Cerebellar nuclear complex (tissue), 1 donor: ENCODE data around the gene PGM5.

ENCODE experiments used
- DNase-seq, 2 experiments: peaks; one replicate each; lab custom pipeline; 2025; lab: John Stamatoyannopoulos, UW

The PGM5 gene

DNA sequence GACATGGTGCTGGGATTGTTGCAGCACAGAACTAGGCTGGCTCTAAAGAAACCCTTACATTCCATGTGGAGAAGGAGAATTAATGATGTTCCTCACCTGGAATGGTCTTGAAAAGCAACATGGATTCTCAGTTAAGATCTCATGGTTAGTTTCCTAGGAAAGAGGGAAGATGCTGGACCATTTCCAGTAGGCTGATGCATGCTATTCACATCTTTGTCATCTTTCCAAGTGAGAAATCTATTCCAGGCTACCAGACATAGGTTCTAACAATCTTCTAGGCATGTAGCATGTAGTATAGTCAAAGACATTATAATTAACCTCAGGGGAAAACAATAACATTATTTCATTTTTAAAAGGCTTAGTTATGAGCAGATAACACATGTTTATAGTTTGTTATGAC is 139.9 kb downstream of the PGM5 start:
- no peak for DNase-seq

DNA sequence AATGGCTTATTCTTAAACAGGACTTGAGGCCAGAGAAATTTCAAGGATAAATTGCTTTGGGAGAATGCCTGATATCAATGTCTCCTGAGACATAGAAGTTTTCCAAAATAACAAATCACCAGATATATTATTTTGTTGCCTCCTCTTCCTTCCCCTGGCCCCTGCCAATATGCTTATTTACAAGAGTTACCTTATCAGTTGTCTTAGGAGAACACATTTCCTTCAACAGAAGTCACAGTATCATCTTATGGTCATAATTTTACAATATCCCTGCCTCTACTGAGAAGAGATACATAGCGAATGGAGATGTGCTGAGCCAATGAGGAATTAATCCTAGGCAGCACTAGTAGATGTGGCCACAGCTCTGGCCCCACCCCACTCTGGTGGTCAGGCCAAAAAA is 141.2 kb downstream of the PGM5 start:
- DNase-seq, result no peak

DNA sequence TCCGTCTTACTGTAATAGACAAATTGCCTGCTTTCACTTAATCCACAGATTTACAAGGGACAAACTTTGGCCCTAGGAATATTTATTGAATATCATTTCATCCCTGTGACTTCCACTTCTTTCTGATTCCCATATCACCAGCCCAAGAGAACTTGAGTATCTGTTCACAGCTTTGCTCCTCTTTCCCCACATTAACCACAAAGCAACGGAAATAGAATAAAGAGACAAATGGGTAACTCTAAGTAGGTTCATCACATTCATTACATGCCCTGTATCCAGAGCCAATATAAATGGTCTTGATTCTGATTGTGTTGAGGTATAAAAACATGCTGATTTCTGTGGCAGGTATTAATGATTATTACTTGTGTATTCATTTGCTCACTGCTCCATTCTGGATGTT is 142.4 kb downstream of the PGM5 start:
- no peak for DNase-seq

DNA sequence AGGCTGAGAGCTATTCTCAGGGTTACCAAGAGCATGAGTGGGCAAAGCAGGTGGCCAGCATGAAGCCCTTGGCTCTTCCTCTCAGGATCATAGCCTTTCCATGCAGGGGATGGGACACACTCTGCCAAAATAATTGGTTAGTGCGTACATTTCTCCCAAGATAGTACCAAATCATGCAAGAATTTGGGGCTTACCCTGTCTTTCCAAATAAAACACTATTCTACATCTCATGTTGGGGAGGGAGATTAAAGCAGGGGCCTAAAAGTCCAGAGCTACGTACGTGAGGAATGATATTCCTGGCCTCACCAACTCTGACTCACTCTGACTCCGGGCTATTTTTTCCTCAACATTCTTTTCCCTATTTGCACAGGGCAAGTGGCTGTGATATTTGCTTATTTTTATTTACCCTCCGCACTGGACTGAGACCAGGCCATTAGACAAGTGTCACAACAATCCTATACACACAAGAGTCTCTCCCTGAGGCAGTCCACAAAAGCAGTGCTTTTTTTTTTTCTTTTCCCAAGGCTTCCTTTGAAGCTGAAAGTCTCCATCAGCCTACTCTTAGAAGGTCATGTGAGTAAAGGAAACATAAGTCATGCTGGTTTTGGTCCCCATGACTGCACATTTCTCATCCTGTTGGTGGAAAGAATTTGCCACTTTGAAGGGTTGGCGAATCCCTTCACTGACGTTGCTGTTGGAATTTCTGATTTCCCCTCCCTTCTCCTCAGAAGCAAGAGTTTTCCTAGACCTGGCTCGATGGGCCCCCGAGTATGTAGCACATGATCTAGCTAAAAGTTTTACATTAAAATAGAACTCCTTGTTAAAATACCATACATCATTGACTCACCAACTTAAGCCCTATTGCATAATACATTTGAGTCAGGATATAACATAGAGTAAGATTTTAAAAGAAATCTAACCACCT is 144.3 kb downstream of the PGM5 start:
- no peak for DNase-seq

DNA sequence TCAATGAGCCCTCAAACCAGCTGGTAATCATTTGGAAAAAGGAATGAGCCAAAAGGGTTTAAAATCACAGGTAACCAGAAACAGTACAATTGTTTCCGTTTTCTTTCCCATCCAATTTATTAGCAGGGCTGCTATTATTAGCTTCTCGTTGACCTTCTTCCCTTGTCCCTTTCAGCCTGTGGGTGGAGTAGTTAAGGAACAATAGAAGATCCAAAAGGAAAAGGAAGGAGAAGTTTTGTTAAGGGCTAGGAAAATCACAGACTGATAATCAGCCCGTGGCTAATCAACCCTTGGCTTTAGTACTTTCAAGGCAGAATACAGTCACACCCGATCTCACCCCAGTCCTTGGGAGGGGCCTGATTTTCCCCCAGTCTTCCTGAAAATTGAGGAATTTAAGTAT is 145.9 kb downstream of the PGM5 start:
- DNase-seq, result no peak

DNA sequence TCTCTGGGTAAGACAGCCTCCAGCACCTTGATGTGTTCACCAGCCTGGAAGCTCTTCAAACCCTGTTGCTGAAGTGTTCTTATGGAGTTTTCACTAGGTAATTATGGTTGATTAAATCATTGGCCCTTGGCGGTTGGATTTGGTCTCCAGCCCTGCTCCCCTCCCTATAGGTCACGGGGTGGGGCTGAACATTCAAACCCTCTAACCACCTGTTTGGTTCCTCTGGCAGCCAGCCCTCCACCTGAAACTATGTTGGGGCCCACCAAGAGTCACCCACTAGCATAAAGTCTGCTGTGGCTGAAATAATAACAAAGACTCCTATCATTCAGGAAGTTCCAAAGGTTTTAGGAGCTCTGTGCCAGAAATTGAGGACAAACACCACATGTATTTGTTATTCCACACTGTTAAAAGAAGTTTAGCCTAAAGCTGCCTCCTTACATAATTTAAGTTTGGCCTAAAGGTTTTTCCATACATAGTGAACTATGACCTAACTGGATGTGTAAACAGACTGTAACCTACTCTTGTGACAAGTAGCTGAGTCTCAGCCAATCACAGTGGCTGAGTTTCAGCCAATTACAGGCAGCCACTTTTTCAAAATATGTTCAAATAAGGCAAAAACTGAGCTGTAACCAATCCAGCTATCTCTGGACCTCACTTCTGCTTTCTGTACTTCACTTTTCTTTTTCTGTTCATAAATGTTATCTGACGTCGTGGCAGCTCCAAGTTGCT is 149.4 kb downstream of the PGM5 start:
- DNase-seq, result no peak

DNA sequence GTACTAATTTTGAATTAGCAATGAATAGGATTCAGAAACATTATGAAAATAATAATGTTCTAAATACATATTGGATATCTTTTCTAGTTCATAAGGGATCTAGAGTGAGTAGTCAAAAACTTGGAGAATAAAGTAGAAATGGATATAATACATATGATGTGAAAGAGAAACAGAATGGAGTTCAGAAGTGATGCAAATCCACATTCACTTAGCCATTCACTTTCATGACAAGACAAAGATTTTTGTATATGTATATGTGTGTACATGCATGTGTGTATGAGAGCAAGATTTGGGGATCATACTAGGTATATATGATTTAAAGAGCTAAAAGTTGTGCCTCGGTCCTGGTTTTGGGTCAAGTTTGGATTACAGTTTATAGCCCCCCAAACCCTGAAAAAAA is 150.1 kb downstream of the PGM5 start:
- no peak for DNase-seq

DNA sequence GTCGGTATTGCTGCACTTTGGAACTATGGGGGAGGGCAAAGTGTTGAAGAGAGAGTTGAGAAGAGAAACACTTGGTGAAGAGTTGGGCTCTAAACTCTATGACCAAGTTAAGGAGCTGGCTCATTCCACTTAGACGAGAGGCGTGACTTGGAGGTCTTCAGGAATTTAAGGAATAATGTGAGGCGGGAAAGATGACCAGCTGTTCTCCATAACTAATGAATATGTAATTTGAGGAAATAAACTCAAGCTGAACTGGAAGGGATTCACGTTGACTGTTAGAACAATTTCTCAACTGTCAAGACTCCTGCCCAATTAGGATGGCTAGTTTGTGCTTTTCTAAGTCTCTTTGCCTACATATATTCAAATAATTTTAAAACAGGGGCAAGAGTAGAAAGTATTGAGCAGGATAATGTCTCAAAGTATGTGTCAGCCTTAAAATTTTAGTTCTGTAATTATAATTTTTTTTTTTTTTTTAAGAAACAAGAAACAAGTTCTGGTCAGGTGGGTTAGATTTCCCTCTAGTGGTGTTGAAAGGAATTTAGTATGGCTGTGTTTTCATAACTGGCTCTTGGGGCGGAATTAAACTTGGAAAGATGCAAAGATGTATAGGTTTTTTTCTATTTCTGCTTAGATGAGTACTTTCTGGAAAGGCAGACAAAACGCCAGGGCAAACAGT is 150.9 kb downstream of the PGM5 start:
- peak in 1 of 2 experiments; percentile 9 for DNase-seq

DNA sequence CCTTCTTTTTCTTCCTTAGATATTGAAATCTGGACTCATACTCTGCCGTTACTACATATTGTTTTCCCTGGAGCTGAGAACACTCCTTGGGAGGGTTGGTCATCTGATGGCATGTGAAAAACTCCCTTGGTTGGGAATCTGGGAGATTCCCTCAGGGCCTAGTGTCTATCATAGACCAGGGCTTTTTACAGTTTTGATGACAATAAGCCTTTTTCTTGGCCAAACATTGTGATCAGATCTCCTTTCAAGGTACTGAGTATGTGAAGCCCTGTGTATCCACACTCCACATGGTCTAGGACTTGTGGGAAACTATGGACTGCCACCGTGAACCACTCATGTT is 151.4 kb downstream of the PGM5 start:
- DNase-seq, result no peak

DNA sequence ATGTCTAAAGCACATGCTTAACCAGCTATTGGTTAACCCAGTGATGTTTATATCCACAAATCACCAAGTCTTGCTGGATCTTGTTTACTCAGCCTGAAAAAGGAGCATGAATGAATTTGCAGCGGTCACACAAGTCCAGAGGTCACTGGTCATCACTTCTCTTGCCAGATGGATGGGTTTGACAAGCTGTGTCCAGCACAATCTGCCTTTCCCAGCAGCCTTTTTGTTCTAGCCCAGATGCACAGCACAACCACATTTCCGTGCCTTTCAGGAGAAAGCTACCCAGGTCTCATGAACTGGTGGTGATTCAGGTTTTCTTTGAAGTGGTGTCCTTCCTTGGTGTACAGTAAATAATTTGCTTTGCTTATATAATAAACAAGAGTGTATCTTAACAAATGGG is 152.1 kb downstream of the PGM5 start:
- no peak for DNase-seq

DNA sequence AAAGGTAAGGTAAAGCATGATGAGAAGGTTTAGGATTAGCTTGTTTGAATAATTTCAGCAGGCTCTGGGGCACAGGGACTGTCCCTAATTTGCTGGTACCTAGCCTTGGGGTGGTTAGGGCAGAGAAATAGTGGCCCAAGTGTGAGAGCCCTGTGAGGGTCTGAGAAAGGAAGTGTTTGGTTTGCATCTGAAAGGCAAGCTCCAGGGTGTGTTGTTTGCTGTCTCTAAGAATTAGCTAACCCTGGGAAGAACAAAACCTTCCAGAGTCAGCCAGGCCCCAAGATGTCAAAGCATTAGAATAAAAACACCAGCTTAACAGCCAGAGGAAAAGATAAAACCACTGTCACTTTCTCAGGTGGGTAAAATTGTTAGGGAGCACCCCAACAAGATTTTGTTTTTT is 153.3 kb downstream of the PGM5 start:
- no peak for DNase-seq

DNA sequence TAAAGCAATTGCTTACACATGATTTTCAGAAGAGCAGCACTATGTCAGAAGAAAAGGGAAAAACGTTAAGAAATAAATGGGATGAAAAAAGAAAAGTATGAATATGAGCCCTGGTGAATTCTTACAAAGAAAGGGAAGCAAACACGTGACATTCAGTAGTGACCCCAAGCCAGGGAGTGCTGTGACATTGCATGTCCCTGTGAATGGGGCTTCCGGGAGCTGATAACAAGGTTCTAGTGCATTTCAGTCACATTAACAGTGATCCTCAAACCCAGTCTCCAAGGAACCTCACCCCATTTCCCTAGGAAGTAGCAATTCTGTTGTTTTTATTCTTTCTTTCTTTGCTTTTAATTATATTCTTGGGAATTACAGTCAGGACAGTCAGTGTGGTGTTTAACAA is 157.0 kb downstream of the PGM5 start:
- no peak for DNase-seq

DNA sequence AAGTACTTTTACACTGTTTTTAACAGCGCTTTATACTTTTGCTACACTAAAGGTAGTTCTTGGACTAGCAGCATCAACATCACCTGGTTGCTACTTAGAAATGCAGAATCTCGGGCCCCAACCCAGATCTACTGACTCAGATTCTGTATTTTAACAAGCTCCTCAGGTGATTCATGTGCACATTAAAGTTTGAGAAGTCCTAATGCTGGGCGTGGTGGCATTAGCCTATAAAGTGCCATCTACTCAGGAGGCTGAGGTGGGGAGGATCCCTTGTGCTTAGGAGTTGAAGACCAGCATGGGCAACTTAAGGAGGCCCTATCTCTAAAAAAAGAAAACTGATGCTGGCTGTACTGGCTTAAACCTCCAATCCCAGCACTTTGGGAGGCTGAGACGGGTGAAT is 157.6 kb downstream of the PGM5 start:
- DNase-seq, result no peak

DNA sequence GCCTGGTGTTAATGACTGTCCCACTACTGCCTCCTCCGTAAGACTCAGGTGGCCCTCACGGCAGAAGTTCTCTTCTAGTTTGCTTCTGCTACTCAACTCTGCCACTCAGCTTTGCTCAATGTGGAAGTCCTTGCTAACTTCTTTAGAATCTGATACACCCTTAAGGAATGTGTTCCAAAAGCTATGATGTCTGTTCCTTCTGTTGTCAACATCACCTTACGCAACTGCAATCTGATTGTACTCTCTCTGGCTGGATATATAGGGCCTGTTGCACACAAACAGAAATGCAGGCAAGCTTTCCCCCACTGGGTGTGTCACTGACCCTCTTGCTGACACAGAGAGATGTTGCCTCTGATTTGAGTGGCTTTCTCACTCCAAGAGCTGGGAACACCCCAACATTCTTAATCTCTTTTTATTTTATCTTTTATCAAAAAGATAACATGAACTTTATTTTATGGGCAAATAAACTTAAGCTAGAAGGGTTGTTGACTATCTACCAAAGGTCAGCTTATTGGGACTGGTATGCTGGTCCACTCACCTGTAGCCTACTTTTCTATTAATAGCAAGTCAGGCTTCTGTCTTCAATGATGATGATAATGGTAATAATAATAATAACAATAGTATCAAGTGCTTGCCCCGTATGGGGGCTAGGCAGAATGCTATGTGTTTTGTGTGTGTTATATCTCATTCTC is 159.1 kb downstream of the PGM5 start:
- DNase-seq, result no peak

DNA sequence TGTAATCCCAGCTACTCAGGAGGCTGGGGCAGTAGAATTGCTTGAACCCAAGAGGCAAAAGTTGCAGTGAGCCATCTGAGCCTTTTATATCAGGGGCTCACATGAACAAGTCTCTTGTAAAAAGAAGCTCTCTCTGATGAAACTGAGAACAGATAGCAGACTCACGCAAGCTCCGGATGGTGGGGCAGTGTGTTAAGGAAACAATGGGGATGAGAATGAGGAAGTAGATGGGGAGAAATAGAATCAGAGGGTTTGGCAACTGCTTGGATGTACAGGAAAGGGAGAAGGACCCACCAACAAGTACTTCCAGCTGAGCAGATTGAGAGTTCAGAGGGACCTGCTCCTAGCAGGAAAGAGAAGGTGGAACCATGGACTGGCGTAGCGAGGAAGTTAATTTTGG is 165.7 kb downstream of the PGM5 start:
- no peak for DNase-seq

DNA sequence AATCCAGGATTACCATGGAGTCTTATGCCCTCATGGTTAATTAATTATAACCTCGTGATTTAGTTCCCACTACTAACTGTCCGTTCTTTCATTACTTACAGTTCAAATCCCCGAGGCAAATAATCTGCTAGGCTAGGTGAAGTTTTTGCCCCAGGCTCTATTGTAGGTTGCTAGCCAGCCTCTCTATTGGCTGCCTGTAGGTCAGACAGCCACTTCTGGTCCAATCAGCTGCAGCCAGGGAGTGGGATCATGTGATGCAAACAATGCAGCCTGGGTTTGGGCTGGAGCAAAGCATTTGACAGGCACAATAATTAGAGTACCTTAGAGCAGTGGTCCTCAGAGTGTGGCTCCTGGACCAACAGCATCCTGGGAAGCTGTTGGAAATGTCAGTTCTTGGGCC is 166.5 kb downstream of the PGM5 start:
- DNase-seq, result no peak

DNA sequence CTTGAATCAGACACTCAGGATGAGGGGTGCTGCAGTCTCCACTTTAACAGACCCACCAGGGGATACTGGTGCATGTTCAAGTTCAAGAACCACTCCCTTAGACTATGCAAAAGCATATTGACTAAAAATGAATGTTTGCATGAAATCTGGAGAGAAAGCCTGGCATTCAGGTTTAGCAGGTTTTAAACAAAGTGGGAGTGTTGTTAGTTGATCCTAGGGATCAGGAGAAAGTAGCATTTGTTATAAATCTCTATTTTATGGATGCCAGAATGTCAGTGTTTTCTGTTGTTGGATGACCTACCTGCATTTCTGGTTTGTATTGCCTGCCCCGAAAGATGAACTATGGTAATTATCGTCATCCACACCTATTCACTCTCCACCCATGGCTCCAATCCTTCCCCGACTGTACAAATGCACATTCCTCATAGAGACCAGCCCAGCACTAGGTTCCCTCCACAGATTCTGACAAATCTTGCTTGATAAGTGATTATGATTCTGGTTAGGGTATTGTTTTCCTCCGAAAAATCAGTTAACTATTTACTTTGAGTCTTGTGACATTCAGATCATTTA is 167.0 kb downstream of the PGM5 start:
- DNase-seq, result no peak

DNA sequence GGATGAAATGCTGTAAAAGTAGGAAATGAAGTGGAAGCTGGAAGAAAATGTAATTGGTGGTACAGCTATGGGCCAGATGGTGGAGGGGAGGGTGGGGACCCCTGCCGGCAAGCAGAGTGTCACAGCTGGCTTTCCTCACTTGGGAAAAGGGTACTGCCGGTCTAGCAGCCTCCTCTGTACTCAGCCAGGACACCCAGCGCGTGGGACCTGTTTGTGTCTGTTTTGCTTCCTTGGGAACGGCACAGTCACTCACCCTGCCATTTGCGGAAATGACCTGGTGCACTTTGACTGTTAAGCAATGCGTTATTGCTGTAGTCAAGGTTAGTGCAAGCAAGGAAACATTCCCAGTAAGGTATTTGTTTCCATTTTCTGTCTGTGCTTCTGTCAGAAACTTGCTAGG is 174.2 kb downstream of the PGM5 start:
- no peak for DNase-seq

DNA sequence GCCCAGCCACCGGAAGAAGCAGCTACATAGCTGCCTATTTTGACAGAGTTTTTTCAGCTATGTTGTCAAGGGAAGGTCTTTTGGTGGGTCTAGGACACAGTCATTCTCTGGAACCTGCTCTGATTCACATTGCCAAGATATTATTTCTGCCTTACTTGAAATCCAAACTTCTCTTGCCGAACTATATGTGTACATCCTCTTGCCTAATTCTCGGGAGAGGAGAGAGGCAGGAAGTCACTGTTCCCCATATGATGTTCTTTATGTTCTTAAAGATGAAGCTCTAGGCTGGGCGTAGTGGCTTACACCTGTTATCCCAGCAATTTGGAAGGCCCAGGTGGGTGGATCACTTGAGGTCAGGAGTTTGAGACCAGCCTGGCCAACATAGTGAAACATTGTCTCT is 175.7 kb downstream of the PGM5 start:
- no peak for DNase-seq

DNA sequence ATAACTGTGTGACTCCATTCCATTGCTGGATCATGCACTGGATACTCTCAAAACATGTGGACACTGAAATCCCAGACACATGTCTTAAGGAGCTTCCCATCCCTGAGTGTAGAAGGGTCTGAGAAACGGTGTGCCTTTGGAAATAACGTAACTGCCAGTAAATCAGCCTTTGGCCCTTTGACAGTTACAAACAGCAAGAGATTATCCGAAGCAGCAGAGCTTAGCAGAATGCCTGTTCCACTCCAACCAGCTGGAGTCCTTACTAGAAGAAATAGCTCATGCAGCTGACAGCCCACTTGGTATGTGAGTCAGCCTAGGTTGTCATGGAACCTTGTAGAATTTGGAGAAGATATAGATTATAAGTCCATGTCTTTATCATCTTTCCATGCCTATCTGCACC is 177.3 kb downstream of the PGM5 start:
- DNase-seq, result no peak

DNA sequence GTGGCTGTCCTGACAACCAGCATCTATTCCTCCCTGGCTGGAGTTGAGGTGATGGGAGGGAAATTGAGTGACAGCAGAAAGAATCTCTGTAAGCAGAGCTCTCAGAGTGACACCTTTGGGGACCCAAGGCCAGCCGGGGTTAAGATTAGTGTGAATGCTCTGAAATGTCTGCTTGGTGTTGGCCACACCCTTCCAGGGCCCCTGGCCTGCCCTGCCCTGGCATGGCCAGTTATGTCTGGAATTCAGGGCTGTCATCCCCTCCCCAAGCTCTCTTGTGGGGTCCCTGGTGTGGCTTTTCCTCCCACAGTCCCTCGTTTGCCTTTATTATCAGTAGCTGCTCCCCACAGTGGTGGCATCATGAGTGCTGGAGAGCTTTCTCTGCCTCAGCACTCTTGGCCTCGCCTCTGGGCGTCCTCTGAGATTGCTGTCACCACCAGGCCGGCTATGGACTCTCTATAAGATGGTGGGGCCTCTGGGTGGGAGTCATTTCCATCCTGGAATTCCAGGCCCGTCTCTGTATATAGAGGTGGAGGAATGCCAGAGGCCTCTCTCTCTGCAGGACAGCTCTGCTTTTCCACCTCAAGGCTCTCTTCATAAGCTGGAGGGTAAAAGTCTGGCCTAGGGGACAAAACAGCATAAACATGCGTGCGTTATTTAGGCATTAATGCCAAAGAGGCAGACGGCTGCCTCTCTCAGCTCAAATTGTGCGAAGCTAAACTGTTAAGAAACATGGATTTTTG is 180.6 kb downstream of the PGM5 start:
- no peak for DNase-seq

DNA sequence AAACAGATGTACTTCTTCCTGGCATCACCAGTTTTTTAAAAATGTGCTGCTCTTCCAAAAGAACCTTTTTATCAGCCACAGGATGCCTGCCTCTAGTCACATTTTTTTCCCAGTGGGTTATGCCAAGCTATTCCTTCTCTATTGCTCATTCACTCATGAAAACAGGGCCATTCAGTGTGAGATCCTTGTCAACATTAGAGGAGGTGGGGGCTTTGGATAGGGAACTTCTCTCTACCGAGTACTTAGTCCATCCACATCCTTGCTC is 181.1 kb downstream of the PGM5 start:
- DNase-seq, result no peak
